Transverse colon (tissue), 4 donors: ENCODE data around the gene CHCHD10. TPM values are rescaled to one million over a fixed set of nuclear protein-coding genes. Genes with fewer than 3 reads are reported as not detected.

ENCODE experiments used
- DNase-seq: peaks from one replicate; pipeline ENCODE4 v3.0.0-alpha.2; 2019
- H3K27ac ChIP-seq, 4 donors: fragments of 200-600 bp; sonication (generic); 2 replicates each; pipeline ENCODE4 v1.5.1; 2016 to 2018; ENCODE audit warnings: inconsistent platforms in 4 of 4
- H3K27me3 ChIP-seq: fragments of 200-600 bp; sonication (generic); 2 replicates; pipeline ENCODE4 v1.5.1; 2017; ENCODE audit warnings: inconsistent platforms
- H3K36me3 ChIP-seq, 4 donors: fragments of 200-600 bp; sonication (generic); 2 replicates each; pipeline ENCODE4 v1.5.1; 2017 to 2019; ENCODE audit warnings: inconsistent platforms in 4 of 4
- H3K4me1 ChIP-seq, 4 donors: fragments of 200-600 bp; sonication (generic); 2 replicates each; pipeline ENCODE4 v1.5.1; 2017 to 2020; ENCODE audit warnings: inconsistent platforms in 4 of 4
- H3K4me3 ChIP-seq, 4 donors: fragments of 200-600 bp; sonication (generic); 1 replicate in 1 of 4; 2 replicates in 3 of 4; pipeline versions ENCODE4 v1.5.1 to v1.6.1; 2017 to 2019; ENCODE audit warnings: inconsistent platforms in 4 of 4
- H3K9me3 ChIP-seq, 2 donors: fragments of 200-600 bp; sonication (generic); 2 replicates each; pipeline ENCODE4 v1.5.1; 2017 to 2019; ENCODE audit warnings: inconsistent platforms in 2 of 2
- CTCF ChIP-seq, 5 experiments: fragments of 200-600 bp in 3 of 5; fragments of 450-650 bp in 2 of 5; sonication (generic) in 3 of 5; IDR thresholded peaks; 1 replicate in 2 of 5; 2 replicates in 3 of 5; pipeline ENCODE4 v1.5.1; 2016 to 2017; ENCODE audit warnings: antibody characterized with exemption in 5 of 5, inconsistent platforms in 3 of 5, mild to moderate bottlenecking in 2 of 5, moderate library complexity in 1 of 5
- EP300 ChIP-seq: sonication (generic); formaldehyde crosslinking; IDR thresholded peaks from one replicate; pipeline ENCODE4 v1.6.1; 2017; ENCODE audit warnings: antibody characterized with exemption, low read depth
- POLR2A ChIP-seq: fragments of 450-650 bp; IDR thresholded peaks from one replicate; pipeline ENCODE4 v1.6.1; 2016; ENCODE audit warnings: antibody characterized with exemption, mild to moderate bottlenecking, moderate library complexity
- POLR2AphosphoS5 ChIP-seq, 3 donors: sonication (generic); formaldehyde crosslinking; IDR thresholded peaks; one replicate each; pipeline ENCODE4 v1.6.1; 2016; ENCODE audit warnings: antibody characterized with exemption in 3 of 3
- WGBS, 2 donors: methylation state at CpG; one replicate each; pipeline ENCODE4 v1.1.5; 2018; ENCODE audit warnings: low coverage in 1 of 2; 5-methylcytosine and 5-hydroxymethylcytosine counted together
- in situ Hi-C, 4 donors: fragments of 200-750 bp; cut with MboI; loops; one replicate each; pipeline versions ENCODE4 v1.15.0 to v1.15.1; 2017; ENCODE audit warnings: low sequenced_read_pairs in 3 of 4, low pct_ligation_motif_present in 1 of 4, low pct_unique_long_range_greater_than_20kb in 1 of 4
- intact Hi-C: fragments of 100-400 bp; cut with DNase I; formaldehyde crosslinking; loops from one replicate; pipeline ENCODE4 v1.15.1; 2023; ENCODE audit warnings: low total_unique reads
- total RNA-seq, 4 donors: library from RNA; depleted of rRNA; stranded (reverse); fragments of >200 nt; gene quantifications; one replicate each; pipeline ENCODE4 v1.1.0, GENCODE V29; 2016

Gene CHCHD10
- total RNA-seq, 4 donors from 2014 or later, result 15.3 to 80.1 (median 50.8) TPM

DNA sequence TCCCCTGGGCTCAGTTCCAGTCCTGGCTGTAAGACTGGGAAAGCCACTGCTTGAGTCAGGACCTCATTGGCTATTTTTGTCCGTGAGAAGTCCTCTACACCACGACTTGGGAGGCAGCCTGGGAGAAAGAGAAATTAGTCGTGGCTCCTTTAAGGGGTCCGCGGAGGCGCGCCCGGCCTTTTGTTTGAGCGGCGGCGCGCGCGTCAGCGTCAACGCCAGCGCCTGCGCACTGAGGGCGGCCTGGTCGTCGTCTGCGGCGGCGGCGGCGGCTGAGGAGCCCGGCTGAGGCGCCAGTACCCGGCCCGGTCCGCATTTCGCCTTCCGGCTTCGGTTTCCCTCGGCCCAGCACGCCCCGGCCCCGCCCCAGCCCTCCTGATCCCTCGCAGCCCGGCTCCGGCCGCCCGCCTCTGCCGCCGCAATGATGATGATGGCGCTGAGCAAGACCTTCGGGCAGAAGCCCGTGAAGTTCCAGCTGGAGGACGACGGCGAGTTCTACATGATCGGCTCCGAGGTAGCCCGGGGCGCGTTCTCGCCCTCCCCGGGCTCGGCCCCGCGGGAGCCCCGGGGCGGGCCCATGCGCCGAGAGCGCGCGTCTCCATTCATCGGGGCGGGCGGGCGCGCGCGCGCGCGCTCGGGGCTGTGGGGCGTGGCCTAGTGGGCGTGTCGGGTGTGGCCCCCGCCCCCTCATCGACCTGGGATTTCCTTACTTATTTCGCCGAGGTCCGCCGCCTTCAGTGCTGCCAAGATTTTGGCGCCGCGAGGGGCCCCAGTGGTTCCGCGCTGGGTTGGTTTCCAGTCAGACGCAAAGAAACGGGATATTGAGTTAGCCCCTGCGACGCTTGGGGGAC is 19.2 kb upstream of the CHCHD10 start, which contains the start of gene SMARCB1:
Gene SMARCB1, plus strand, starts transcription at position 215 of the 848 bp plus-strand sequence. Its CDS starts 204 bp downstream, at position 419.
- intact Hi-C loops, result no loop called here
- H3K36me3 ChIP-seq, result no peaks in the 10 kb centered on the region
- in situ Hi-C loops, result loop anchor here in 2 of 4 donors (10.0 kb wide), 1 partner anchor 58 kb away; no protein-coding TSS in a partner anchor

GRCh38 chr22:23786261-23786710 is 18.5 kb upstream of the CHCHD10 start:
- intact Hi-C loops (no loop called here), in situ Hi-C loops (loop anchor here in 2 of 4 donors (10.0 kb wide), 1 partner anchor 59 kb away; no protein-coding TSS in a partner anchor)
- Histone ChIP-seq H3K4me3 (peak overlapping the region in 3 of 4 donors; percentile 73 to 86 (median 85)), H3K9me3 (no peaks in the 10 kb centered on the region), H3K27ac (peak overlapping the region; percentile 97 to 99 (median 98)), H3K36me3 (no peaks in the 10 kb centered on the region), H3K27me3 (no peaks in the 10 kb centered on the region), H3K4me1 (peaks cover 20 to 63% (median 35%) of the 10 kb centered on the region in 4 donors)
- DNase-seq, result no peak
- TF ChIP-seq POLR2AphosphoS5 (IDR thresholded peaks at IDR 0.05) (no peak), EP300 (no peak), CTCF (IDR thresholded peaks at IDR 0.05) (no peak), POLR2A (no peak)
- 44 to 48% methylated on average over 3 to 9 of the region's 9 CpGs for WGBS, 2 donors

More for the DNA sequence above, 19.2 kb upstream of the CHCHD10 start, which contains the start of gene SMARCB1:
- Histone ChIP-seq H3K4me3 (peak within 1 kb of the TSS; percentile 73 to 89 (median 86)), H3K4me1 (peaks cover 20 to 70% (median 40%) of the 10 kb centered on the region in 4 donors), H3K27ac (peak within 1 kb of the TSS; percentile 97 to 99 (median 98)), H3K9me3 (no peaks in the 10 kb centered on the region), H3K27me3 (no peaks in the 10 kb centered on the region)
- DNase-seq, result peak; percentile 92
- TF ChIP-seq EP300 (no peak), POLR2AphosphoS5 (IDR thresholded peaks at IDR 0.05) (peak; percentile 43 to 84 (median 78)), POLR2A (peak; percentile 84), CTCF (IDR thresholded peaks at IDR 0.05) (no peak)
- 0% methylated on average over 63 of the region's 97 CpGs; no CpG with 5 or more reads in 1 of the 2 donors for whole genome bisulfite sequencing, 2 donors

GRCh38 chr22:23784215-23784732 is 16.5 kb upstream of the CHCHD10 start:
- Histone ChIP-seq H3K9me3 (no peaks in the 10 kb centered on the region), H3K27ac (peak overlapping the region in 2 of 4 donors; percentile 4 to 42), H3K36me3 (no peaks in the 10 kb centered on the region), H3K4me3 (no peak overlapping the region), H3K4me1 (peaks cover 15 to 44% (median 31%) of the 10 kb centered on the region in 4 donors), H3K27me3 (no peaks in the 10 kb centered on the region)
- 54 to 56% methylated on average over 7 to 8 of the region's 8 CpGs for WGBS, 2 donors
- intact Hi-C loops, result no loop called here
- TF ChIP-seq POLR2AphosphoS5 (IDR thresholded peaks at IDR 0.05), result no peak
- no peak for TF ChIP-seq CTCF (IDR thresholded peaks at IDR 0.05)
- no peak for TF ChIP-seq EP300
- TF ChIP-seq POLR2A, result no peak
- in situ Hi-C loops, result loop anchor here in 2 of 4 donors (10.0 kb wide), 1 partner anchor 61 kb away; no protein-coding TSS in a partner anchor
- peak; percentile 63 for DNase-seq
